ENCODE results near the gene KRT1.

KRT1 gene

GRCh38 chr12:52698651-52699340, 18.6 kb upstream of the KRT1 start:
- DNase-seq = no peak

- no peak for DNase-seq
Observed at GRCh38 chr12:52697058-52697582, 16.9 kb upstream of the KRT1 start.

GRCh38 chr12:52696588-52696987, 16.4 kb upstream of the KRT1 start:
- no peak for DNase-seq

DNA sequence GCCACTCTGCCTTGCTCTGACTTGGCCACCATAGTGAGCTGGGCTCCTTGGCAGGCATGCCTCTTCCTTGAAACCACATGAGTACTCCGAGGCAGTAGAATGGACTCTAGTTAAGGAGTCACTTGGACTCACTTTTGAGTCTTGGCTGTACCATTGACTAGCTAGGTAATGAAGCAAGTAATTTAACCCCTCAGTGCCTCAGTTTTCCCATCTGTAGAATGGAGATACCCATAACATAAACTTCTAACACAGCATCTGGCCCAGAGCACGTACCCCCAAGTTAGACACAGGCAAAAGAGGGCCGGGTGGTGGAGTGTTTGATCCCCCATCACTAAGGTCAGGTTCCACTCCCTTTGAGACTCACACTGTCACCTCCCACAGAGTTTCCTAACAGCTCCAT, 14.8 kb upstream of the KRT1 start:
- no peak for DNase-seq

DNA sequence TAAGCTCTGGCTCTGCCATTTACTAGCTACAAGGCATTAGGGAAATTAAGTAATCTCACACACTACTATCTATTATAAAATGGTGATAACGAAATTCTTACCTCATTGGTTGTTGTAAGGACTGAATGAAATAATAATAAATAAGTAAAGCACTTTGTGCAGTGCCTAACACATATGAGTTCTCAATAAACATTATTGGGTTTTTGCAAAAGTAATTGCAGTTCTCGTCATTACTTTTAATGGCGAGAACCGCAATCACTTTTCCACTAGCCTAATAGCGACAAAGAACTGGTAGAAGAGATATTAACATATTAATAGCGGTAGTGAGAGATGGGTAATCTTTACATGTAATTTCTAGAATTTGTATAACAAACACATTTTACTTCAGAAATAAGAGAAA, 13.9 kb upstream of the KRT1 start:
- DNase-seq = no peak

GRCh38 chr12:52693261-52693660, 13.1 kb upstream of the KRT1 start:
- DNase-seq = no peak

DNA sequence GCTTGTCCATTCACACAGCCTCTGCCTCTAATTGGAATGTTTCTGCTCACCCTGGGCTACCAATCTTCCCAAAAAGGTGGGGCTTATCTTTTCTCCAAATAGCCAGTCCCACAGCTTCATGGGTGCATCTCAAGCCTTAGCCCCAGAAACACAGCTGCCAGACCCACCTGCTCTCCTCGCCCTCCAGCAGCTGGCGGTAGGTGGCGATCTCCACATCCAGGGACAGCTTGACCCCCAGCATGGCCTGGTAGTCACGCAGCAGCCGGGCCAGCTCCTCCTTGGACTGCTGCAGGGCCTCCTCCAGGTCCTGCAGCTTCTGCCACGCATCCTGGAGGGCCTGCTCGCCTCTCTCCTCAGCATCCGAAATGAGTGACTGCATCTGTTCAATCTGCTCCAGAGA, 12.0 kb upstream of the KRT1 start:
- no peak for DNase-seq

GRCh38 chr12:52691841-52692150, 11.6 kb upstream of the KRT1 start:
- DNase-seq = no peak

DNA sequence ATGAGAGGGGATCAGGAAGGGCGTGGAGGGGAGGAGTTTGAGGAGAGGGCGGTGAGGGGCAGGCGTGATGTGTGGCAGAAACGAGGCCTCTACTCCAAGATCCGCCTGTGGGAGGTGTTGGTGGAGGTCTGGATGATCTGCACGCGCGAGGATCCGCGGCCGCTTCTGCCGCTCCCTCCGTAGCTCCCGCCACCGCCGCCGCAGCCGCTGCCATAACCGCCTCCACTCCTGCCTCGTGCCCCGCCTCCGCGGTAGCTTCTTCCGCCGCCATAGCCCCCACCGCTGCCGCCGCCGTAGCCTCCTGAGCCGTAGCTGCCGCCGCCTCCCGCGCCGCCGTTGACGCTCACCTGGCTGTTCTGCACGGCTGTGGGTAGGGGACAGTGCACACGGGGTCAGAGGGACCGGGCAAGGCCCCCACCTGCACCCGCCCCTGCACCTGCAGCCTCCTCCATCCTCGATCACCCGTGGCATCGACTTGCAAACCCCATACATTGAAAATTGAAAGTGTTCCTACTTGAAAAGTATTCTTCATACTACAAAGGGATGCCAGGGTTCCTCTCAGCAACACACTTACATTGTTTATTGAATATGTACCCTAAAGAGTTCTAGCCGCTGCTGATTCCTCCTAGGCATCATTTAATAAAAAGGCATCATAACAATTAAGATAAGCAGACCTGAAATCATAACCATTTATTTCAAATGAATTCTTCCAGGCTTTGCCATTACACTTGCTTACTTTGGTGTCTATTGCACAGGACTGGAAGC, 11.1 kb upstream of the KRT1 start:
- peak; percentile 41 for DNase-seq

DNA sequence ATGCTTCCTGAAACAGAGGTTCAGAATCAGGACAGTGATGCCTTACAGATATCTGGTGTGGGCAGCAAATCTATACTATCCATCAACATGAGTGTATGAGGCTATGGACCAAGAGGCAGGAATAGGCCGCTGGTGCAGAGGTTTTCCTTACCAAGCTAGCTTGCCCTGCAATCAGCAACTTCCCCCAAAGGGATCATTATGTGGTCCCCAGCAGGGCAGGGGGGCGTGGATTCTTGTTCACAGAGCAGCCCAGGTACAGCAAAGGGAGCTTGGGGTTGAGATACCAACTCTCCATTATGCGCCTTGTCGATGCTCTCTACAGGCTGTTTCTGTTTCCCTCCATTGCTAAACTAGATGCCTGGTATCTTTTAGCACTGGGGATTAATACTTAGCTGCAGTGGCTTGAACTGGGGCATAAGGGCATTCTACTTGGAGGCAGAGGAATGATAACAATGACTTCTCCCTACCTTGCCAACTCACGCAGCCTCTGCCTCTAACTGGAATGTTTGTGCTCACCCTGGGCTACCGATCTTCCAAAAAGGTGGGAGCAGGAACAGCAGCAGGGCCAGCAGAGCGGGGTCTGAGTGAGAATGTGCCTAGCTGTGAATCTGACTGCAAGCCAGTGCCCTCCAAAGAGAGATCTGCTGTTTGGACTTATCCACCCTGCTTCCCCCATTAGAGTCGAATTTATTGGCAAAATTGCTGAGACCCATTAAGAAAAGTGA, 10.3 kb upstream of the KRT1 start:
- DNase-seq = no peak

- DNase-seq = no peak
Observed at GRCh38 chr12:52689936-52690335, 9.7 kb upstream of the KRT1 start.

DNA sequence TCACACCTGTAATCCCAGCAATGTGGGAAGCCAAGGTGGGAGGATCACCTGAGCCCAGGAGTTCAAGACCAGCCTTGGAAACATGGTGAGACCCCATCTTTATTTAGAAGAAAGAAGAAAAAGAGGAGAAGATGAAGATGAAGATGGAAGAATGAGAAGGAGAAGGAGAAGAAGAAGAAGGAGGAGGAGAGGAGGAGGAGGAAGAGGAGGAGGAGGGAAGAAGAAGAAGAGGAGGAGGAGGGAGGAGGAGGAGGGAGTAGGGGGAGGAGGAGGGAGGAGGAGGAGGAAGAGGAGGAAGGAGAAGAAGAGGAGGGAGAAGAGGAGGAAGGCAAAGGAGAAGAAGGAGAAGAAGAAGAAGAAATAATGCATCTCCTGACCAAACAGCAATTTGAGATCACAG, 9.0 kb upstream of the KRT1 start:
- no peak for DNase-seq

GRCh38 chr12:52688481-52688880, 8.3 kb upstream of the KRT1 start:
- DNase-seq = no peak

- no peak for DNase-seq
Observed at GRCh38 chr12:52687497-52688385, 7.5 kb upstream of the KRT1 start.

- no peak for DNase-seq
Observed at GRCh38 chr12:52686756-52687487, 6.7 kb upstream of the KRT1 start.

DNA sequence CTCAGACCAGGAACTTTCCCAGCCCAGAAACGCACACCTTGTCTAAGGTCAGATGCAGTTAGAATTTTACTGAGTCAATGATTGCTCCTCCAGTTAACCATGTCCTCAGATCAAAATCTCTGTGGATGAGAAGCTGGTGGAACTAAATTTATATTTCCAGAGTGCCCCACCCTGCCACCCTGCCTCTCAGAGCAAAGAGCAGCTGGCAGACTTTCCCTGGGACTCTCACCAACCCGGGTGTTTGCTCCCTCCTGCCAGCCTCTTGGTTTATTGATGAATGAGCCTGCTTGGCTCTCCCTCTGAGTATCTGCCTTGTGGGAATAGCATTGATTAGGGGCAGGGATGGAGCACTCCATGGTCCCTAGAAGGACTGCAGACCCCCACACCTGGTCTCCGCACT, 5.9 kb upstream of the KRT1 start:
- no peak for DNase-seq

- DNase-seq = no peak
Observed at GRCh38 chr12:52685406-52685890, 5.2 kb upstream of the KRT1 start.

GRCh38 chr12:52684431-52684830, 4.2 kb upstream of the KRT1 start:
- DNase-seq = no peak

GRCh38 chr12:52683575-52684300, 3.5 kb upstream of the KRT1 start:
- DNase-seq = no peak

GRCh38 chr12:52682938-52683574, 2.8 kb upstream of the KRT1 start:
- no peak for DNase-seq

DNA sequence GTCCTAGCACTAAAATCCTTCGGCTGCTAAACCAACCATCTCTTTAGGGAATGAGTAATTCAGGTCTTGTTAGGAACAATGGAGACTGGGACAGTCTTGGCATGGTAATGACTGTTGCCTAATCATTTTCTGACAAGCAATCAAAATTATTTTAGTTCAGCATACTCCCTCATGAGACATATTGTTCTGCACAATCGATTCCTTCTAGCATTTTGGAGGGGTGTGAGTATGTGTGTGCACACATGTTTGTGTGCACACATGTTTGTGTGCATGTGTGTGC, 2.1 kb upstream of the KRT1 start:
- no peak for DNase-seq

Measured in T-helper 9 cell (primary cell).